WI38 (cell line): Measurements from ENCODE around the gene ZNF154.
"Not testable (repeated sequence)": the region's sequence is repeated elsewhere in the genome, so short reads cannot be mapped to it uniquely, and the experiment has no call there.

ENCODE experiments used
- H3K4me3 ChIP-seq: 2 replicates; pipeline ENCODE4 v1.5.1; 2011; ENCODE audit warnings: low read depth, mild to moderate bottlenecking, control low read depth, low read length
- CTCF ChIP-seq: IDR thresholded peaks from 2 replicates; pipeline ENCODE4 v1.5.1; 2012; ENCODE audit warnings: low read depth, mild to moderate bottlenecking, control low read depth, low read length

The ZNF154 gene

DNA sequence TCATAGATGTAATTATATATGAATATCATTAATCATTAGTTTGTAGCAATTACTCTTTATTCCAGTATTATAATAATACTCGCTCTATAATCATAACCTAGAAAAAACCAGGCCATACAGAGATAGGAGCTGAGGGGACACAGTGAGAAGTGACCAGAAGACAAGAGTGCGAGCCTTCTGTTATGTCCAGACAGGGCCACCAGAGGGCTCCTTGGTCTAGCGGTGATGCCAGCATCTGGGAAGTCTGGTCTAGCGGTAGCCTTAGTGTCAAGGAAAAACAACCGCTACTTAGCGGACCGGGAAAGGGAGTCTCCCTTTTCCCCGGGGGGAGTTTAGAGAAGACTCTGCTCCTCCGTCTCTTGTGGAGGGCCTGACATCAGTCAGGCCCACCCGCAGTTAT, 29.3 kb upstream of the ZNF154 start:
- TF ChIP-seq CTCF, result peak; percentile 46
- not testable (repeated sequence) for H3K4me3 ChIP-seq

- H3K4me3 ChIP-seq, result no peak overlapping the region
- TF ChIP-seq CTCF, result no peak
Measured at GRCh38 chr19:57720878-57721277, 11.9 kb upstream of the ZNF154 start.

DNA sequence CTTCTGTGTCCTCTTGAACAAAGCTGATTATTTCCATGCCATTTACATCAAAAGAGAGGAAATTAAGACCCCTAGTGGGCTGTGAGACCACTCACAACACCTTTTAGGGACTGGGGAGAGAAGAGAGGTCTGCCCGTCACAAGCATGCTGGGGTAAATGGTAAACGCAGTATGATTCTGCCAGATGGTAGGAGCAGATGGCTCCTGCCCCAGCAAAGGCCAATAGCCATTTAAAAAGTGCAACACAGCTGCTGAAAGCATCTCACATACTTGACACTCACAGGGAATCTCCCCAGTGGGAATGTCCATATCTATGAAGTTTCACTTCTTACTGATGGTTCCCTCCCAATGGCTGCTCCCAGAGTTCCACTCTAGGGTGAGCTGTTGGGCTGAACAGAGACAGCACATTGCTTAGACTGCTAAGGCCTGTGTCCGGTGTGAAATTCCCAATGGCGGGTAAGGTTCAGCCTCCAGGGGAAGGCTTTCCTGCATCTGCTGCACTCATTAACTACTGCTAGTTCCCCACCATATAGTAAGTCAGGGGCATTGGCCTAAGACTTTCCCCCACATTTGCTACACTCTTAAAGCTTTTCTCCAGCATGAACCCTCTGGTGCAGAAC, 11.0 kb upstream of the ZNF154 start:
- no peak for TF ChIP-seq CTCF
- H3K4me3 ChIP-seq, result no peak overlapping the region

DNA sequence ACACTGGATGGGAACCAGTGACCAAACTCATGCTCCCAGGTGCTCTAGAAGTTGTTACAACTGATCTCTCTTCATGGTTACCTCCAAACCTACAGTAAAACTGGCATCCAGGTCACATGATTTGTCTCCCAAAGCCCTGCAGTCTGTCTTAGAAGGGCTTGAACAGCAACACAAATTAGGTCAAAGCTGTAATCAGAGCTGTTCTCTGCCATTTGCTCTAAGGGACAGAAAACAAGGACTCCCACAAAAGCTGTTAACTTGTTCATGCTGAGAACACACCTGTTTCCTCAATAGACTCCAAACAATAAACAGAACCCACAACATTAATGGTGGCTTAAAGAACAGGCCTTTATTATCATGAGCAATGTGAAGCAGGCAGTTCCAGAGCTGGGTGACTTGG, 10.4 kb upstream of the ZNF154 start:
- no peak overlapping the region for H3K4me3 ChIP-seq

GRCh38 chr19:57712222-57712621, 3.2 kb upstream of the ZNF154 start:
- no peak overlapping the region for H3K4me3 ChIP-seq
- TF ChIP-seq CTCF, result no peak

More for the DNA sequence above, 10.4 kb upstream of the ZNF154 start:
- no peak for TF ChIP-seq CTCF

DNA sequence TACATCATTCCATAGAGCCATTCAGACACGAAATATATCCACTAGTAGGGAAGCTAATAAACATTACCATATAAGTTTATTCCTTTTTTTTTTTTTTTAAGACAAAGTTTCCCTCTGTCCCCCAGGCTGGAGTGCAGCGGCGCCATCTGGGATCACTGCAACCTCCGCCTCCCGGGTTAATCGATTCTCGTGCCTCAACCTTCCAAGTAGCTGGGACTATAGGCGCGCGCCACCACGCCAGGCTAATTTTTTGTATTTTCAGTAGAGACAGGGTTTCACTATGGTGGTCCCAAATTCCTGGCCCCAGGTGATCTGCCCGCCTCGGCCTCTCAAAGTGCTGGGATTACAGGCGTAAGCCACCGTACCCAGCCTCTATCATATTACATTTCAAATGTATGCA, 612 bp upstream of the ZNF154 start:
- H3K4me3 ChIP-seq, result no peak overlapping the region
- no peak for TF ChIP-seq CTCF

DNA sequence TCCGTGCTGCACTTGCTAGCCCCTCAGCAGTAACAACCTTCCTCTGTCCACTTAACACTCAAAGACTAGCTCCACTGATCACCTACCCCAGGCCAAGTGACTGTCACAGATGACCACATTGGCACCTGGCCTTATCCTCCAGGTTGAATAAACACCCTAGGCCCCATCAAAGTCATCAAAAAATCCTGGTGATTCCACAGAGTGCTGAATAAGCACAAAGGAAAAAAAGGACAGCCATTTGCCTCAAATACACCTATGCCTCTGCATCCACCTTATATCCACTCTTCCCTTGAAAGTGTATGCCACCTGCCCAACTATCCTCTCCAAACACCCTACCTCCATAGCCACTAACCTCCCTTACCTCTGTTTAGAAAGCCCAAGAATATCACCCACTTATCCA, 2.7 kb downstream of the ZNF154 start:
- TF ChIP-seq CTCF, result no peak

More for the DNA sequence above, 2.7 kb downstream of the ZNF154 start:
- no peak overlapping the region for H3K4me3 ChIP-seq
